ENCODE results near the gene ADD1. TPM values are rescaled to one million over a fixed set of nuclear protein-coding genes. Genes with fewer than 3 reads are reported as not detected.

ADD1 gene
- total RNA-seq, 1 experiment from 2014 or later: 125 TPM

DNA sequence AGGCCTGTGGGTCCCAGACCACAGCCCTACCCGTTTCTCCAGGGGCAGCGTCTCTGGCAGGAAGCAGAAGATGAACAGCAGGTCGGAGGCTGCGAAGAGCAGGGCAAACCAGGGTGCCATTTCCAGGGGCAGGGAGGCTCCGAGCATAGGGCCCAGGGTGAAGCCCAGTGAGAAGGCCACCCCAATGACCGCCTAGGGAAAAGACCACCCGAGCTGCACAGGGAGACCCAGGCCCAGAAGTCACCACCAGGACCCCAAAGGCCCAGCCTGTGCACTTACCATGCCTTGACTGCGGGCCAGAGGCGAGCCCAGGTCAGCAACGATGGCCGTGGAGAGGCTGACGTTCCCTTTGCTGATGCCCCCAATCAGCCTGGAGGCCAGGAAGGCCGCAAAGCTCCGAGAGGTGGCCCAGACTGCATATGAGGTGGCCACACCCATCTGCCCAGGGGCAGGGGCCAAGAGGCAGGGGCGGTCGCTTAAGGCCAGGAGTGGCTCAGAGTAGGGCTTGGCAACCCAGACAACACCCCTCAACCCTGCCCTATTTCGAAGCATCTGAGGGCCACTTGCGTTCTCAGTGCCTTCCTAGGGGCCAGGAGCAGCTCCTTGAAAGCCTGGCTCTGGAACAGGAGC lies 88.8 kb downstream of the ADD1 start:
- H3K9me3 Mint-ChIP-seq (ENCODE audit: low read depth, unreplicated experiment): no peaks in the 10 kb centered on the region
- intact Hi-C loops (cut with micrococcal nuclease; ENCODE audit: unreplicated experiment): no loop called here
- peaks cover 56% of the 10 kb centered on the region for H3K36me3 Mint-ChIP-seq (ENCODE audit: insufficient read depth, unreplicated experiment)
- no peaks in the 10 kb centered on the region for H3K27me3 Mint-ChIP-seq (ENCODE audit: unreplicated experiment)
- no peak for TF ChIP-seq CTCF (IDR thresholded peaks at IDR 0.05; ENCODE audit: unreplicated experiment)
- H3K27ac Mint-ChIP-seq (ENCODE audit: unreplicated experiment): peak overlapping the region; percentile 85
- no peak overlapping the region for H3K4me3 Mint-ChIP-seq (ENCODE audit: low read depth, unreplicated experiment)
- no TSS peak for BruUV-seq (replicated peaks)
- peaks cover 17% of the 10 kb centered on the region for H3K4me1 Mint-ChIP-seq (ENCODE audit: low read depth, unreplicated experiment)
- DNase-seq: no peak
- CTCF ChIA-PET: no interaction called here

- peaks cover 59% of the 10 kb centered on the region for H3K36me3 Mint-ChIP-seq (ENCODE audit: insufficient read depth, unreplicated experiment)
- BruUV-seq (replicated peaks): TSS peak; percentile 15
Measured at GRCh38 chr4:2932951-2933565, 89.4 kb downstream of the ADD1 start.

GRCh38 chr4:2933566-2934076 lies 90.0 kb downstream of the ADD1 start:
- Mint-ChIP-seq H3K4me1 (ENCODE audit: low read depth, unreplicated experiment) (peaks cover 18% of the 10 kb centered on the region), H3K4me3 (ENCODE audit: low read depth, unreplicated experiment) (peak overlapping the region; percentile 67), H3K27me3 (ENCODE audit: unreplicated experiment) (no peaks in the 10 kb centered on the region), H3K27ac (ENCODE audit: unreplicated experiment) (peak overlapping the region; percentile 85), H3K36me3 (ENCODE audit: insufficient read depth, unreplicated experiment) (peaks cover 56% of the 10 kb centered on the region), H3K9me3 (ENCODE audit: low read depth, unreplicated experiment) (no peaks in the 10 kb centered on the region)
- no peak for TF ChIP-seq CTCF (IDR thresholded peaks at IDR 0.05; ENCODE audit: unreplicated experiment)
- CTCF ChIA-PET: no interaction called here
- BruUV-seq (replicated peaks): no TSS peak
- DNase-seq: no peak
- intact Hi-C loops (cut with micrococcal nuclease; ENCODE audit: unreplicated experiment): no loop called here

More at GRCh38 chr4:2932951-2933565, 89.4 kb downstream of the ADD1 start:
- CTCF ChIA-PET: no interaction called here
- no peaks in the 10 kb centered on the region for H3K27me3 Mint-ChIP-seq (ENCODE audit: unreplicated experiment)
- no peak for DNase-seq
- TF ChIP-seq CTCF (IDR thresholded peaks at IDR 0.05; ENCODE audit: unreplicated experiment): no peak
- peaks cover 18% of the 10 kb centered on the region for H3K4me1 Mint-ChIP-seq (ENCODE audit: low read depth, unreplicated experiment)
- H3K27ac Mint-ChIP-seq (ENCODE audit: unreplicated experiment): peak overlapping the region; percentile 85
- peak overlapping the region; percentile 67 for H3K4me3 Mint-ChIP-seq (ENCODE audit: low read depth, unreplicated experiment)
- no peaks in the 10 kb centered on the region for H3K9me3 Mint-ChIP-seq (ENCODE audit: low read depth, unreplicated experiment)
- intact Hi-C loops (cut with micrococcal nuclease; ENCODE audit: unreplicated experiment): no loop called here

DNA sequence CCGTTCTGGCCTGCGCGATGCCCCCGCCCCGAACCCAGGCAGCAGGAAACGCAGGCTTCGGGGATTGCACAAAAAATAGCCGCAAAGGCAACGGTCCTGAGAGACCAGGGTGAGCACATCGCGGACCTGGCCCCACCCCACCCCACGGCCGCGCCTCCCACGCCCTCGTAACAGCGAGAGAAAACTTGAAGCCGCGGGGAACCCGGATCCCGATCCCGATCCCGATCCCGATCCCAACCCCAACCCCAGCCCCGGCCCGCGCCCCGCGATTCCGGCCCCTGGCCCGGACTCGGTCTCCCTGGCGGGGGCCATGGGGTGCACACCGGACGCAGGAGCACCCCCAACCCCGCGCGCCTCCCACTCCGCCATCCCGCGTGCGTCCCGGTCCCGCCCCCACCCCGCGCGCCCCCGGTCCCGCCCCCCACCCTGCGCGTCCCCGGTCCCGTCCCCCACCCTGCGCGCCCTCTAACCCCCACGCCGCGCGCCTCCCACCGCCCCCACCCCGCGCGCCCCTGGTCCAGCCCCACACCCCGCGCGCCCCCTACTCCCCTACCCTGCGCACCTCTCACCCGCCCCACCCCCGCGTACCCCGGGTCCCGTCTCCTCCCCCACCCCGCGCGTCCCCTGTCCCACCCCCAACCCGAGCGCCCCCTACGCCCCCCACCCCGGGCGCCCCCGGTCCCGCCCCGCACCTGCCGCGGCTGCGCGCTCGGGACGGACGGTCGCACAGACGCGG lies 90.6 kb downstream of the ADD1 start:
- Mint-ChIP-seq H3K9me3 (ENCODE audit: low read depth, unreplicated experiment) (no peaks in the 10 kb centered on the region), H3K27ac (ENCODE audit: unreplicated experiment) (peak overlapping the region; percentile 85), H3K27me3 (ENCODE audit: unreplicated experiment) (no peaks in the 10 kb centered on the region), H3K4me1 (ENCODE audit: low read depth, unreplicated experiment) (peaks cover 18% of the 10 kb centered on the region), H3K36me3 (ENCODE audit: insufficient read depth, unreplicated experiment) (peaks cover 62% of the 10 kb centered on the region), H3K4me3 (ENCODE audit: low read depth, unreplicated experiment) (peak overlapping the region; percentile 67)
- BruUV-seq (replicated peaks): no TSS peak
- intact Hi-C loops (cut with micrococcal nuclease; ENCODE audit: unreplicated experiment): no loop called here
- TF ChIP-seq CTCF (IDR thresholded peaks at IDR 0.05; ENCODE audit: unreplicated experiment): no peak
- CTCF ChIA-PET: no interaction called here
- DNase-seq: no peak

All from Calu3 (cell line).